GM23338 (cell line): ENCODE results near the gene DNAAF2. TPM values are rescaled to one million over a fixed set of nuclear protein-coding genes. Genes with fewer than 3 reads are reported as not detected.

Experiments used
- ATAC-seq: fragments of 200-7000 bp; cut with Tn5 transposase; 3 replicates; pipeline ENCODE4 v1.9.1; 2020
- DNase-seq: peaks from one replicate; pipeline ENCODE4 v3.0.0-alpha.2; 2015; ENCODE audit warnings: low spot score
- H2AFZ ChIP-seq: fragments of 200-600 bp; sonication (generic); 2 replicates; pipeline ENCODE4 v1.8.0; 2016; ENCODE audit warnings: antibody characterized with exemption, mild to moderate bottlenecking, moderate library complexity
- H3F3A ChIP-seq: fragments of 200-600 bp; sonication (generic); replicated peaks from 2 replicates; pipeline ENCODE4 v1.8.0; 2017; ENCODE audit warnings: antibody characterized with exemption, mixed run types, low read depth
- H3K27ac ChIP-seq: fragments of 200-600 bp; sonication (generic); 2 replicates; pipeline ENCODE4 v1.6.1; 2016; ENCODE audit warnings: low read depth
- H3K27me3 ChIP-seq: fragments of 200-600 bp; sonication (generic); 2 replicates; pipeline ENCODE4 v1.8.0; 2016; ENCODE audit warnings: mild to moderate bottlenecking, mixed run types, moderate library complexity; ENCODE audit not compliant: insufficient read depth
- H3K36me3 ChIP-seq: fragments of 200-600 bp; sonication (generic); 2 replicates; pipeline ENCODE4 v1.8.0; 2016; ENCODE audit warnings: mild to moderate bottlenecking; ENCODE audit not compliant: insufficient read depth
- H3K4me1 ChIP-seq: fragments of 200-600 bp; sonication (generic); 2 replicates; pipeline ENCODE4 v1.8.0; 2016; ENCODE audit warnings: mild to moderate bottlenecking, moderate library complexity; ENCODE audit not compliant: insufficient read depth
- H3K4me2 ChIP-seq: fragments of 200-600 bp; sonication (generic); 2 replicates; pipeline ENCODE4 v1.7.1; 2017; ENCODE audit warnings: mixed run types
- H3K4me3 ChIP-seq: fragments of 200-600 bp; sonication (generic); 2 replicates; pipeline ENCODE4 v1.6.1; 2016; ENCODE audit warnings: mixed run types
- H3K79me2 ChIP-seq: fragments of 200-600 bp; sonication (generic); replicated peaks from 2 replicates; pipeline ENCODE4 v1.8.0; 2017; ENCODE audit warnings: mild to moderate bottlenecking; ENCODE audit not compliant: insufficient read depth
- H3K9me2 ChIP-seq: fragments of 200-600 bp; sonication (generic); 2 replicates; pipeline ENCODE4 v1.8.0; 2017; ENCODE audit not compliant: insufficient read depth
- H4K20me1 ChIP-seq: fragments of 200-600 bp; sonication (generic); replicated peaks from 2 replicates; pipeline ENCODE4 v1.8.0; 2017; ENCODE audit warnings: mild to moderate bottlenecking; ENCODE audit not compliant: insufficient read depth
- H3K27ac Mint-ChIP-seq: 2 replicates; pipeline ENCODE4 v1.8.0; 2020; ENCODE audit warnings: inconsistent platforms, mild to moderate bottlenecking, moderate library complexity, mixed read lengths
- H3K27me3 Mint-ChIP-seq: 3 replicates; pipeline ENCODE4 v1.8.0; 2022; ENCODE audit warnings: low read depth, mild to moderate bottlenecking, moderate library complexity, mixed read lengths, inconsistent platforms; ENCODE audit not compliant: insufficient read depth, poor library complexity
- H3K36me3 Mint-ChIP-seq: 3 replicates; pipeline ENCODE4 v1.8.0; 2021; ENCODE audit warnings: low read depth, mild to moderate bottlenecking, inconsistent platforms, moderate library complexity, mixed read lengths
- H3K4me1 Mint-ChIP-seq: 3 replicates; pipeline ENCODE4 v1.8.0; 2020; ENCODE audit warnings: mild to moderate bottlenecking, inconsistent platforms, mixed read lengths
- H3K4me3 Mint-ChIP-seq: 3 replicates; pipeline ENCODE4 v1.8.0; 2021; ENCODE audit warnings: moderate library complexity, mild to moderate bottlenecking, inconsistent platforms, mixed read lengths
- H3K9me3 Mint-ChIP-seq: 3 replicates; pipeline ENCODE4 v1.8.0; 2020; ENCODE audit warnings: moderate library complexity, mild to moderate bottlenecking, inconsistent platforms, mixed read lengths
- CREB1 ChIP-seq: fragments of 250-450 bp; sonication (Bioruptor Pico); IDR thresholded peaks from 2 replicates; pipeline ENCODE4 v1.5.0; 2020; ENCODE audit warnings: low read depth, mild to moderate bottlenecking, moderate library complexity
- CTCF ChIP-seq, 2 experiments: fragments of 200-600 bp in 1 of 2; sonication (generic) in 1 of 2; conservative IDR thresholded peaks; 2 replicates each; pipeline versions ENCODE4 v1.5.1 to v1.6.1; 2016 to 2017; ENCODE audit warnings: antibody characterized with exemption in 2 of 2, low read depth in 2 of 2, mild to moderate bottlenecking in 2 of 2, moderate library complexity in 1 of 2
- ETS1 ChIP-seq: IDR thresholded peaks from 2 replicates; pipeline ENCODE4 v1.6.1; 2016; ENCODE audit warnings: antibody characterized with exemption
- EZH2 ChIP-seq: fragments of 200-600 bp; sonication (generic); IDR thresholded peaks from one replicate; pipeline ENCODE4 v1.8.0; 2017; ENCODE audit warnings: antibody characterized with exemption, mild to moderate bottlenecking, low read depth; ENCODE audit not compliant: unreplicated experiment
- EZH2phosphoT487 ChIP-seq: fragments of 200-600 bp; sonication (generic); IDR thresholded peaks from one replicate; pipeline ENCODE4 v1.8.1; 2018; ENCODE audit warnings: antibody characterized with exemption; ENCODE audit not compliant: unreplicated experiment
- JUNB ChIP-seq: IDR thresholded peaks from one replicate; pipeline ENCODE4 v1.6.1; 2016; ENCODE audit warnings: antibody characterized with exemption; ENCODE audit not compliant: unreplicated experiment
- NANOG ChIP-seq: IDR thresholded peaks from 2 replicates; pipeline ENCODE4 v1.6.1; 2016; ENCODE audit warnings: antibody characterized with exemption, borderline replicate concordance
- STAT1 ChIP-seq: IDR thresholded peaks from one replicate; pipeline ENCODE4 v1.6.1; 2016; ENCODE audit warnings: antibody characterized with exemption; ENCODE audit not compliant: unreplicated experiment
- ZNF114 ChIP-seq: fragments of 250-450 bp; sonication (Bioruptor Pico); IDR thresholded peaks from 2 replicates; pipeline ENCODE4 v1.5.0; 2020; ENCODE audit warnings: mild to moderate bottlenecking, moderate library complexity
- ZNF331 ChIP-seq: fragments of 250-450 bp; sonication (Bioruptor Pico); IDR thresholded peaks from 2 replicates; pipeline ENCODE4 v1.5.0; 2020; ENCODE audit warnings: low read depth, mild to moderate bottlenecking, moderate library complexity
- polyA plus RNA-seq: library from polyadenylated mRNA; unstranded; fragments of >200 nt; fragmentation: Nextera tagmentation; extraction: Ambion mirVana; gene quantifications from 2 replicates; pipeline ENCODE4 v1.2.1, GENCODE V29; 2016
- total RNA-seq: library from RNA; depleted of rRNA; stranded (reverse); fragments of >200 nt; shearing (Covaris generic); gene quantifications from 2 replicates; pipeline ENCODE4 v1.2.3, GENCODE V29; 2014

The DNAAF2 gene
- total and polyA plus RNA-seq, 2 experiments from 2014 or later: 40.4 to 62.6 TPM

- no peak for ATAC-seq
- Histone ChIP-seq H3K79me2 (peaks cover 59% of the 10 kb centered on the region), H2AFZ (no peak overlapping the region), H3K27me3 (no peaks in the 10 kb centered on the region), H3K4me3 (no peak overlapping the region), H3K4me1 (peaks cover 11% of the 10 kb centered on the region), H3K9me2 (no peaks in the 10 kb centered on the region), H3K27ac (no peak overlapping the region), H3F3A (peaks cover 6% of the 10 kb centered on the region; the same call in 1 of the 2 replicates), H4K20me1 (peaks cover 21% of the 10 kb centered on the region), H3K4me2 (no peak overlapping the region), H3K36me3 (peaks cover 10% of the 10 kb centered on the region; the same call in 1 of the 2 replicates)
- Mint-ChIP-seq H3K4me3 (no peak overlapping the region), H3K27me3 (peaks cover 1% of the 10 kb centered on the region), H3K9me3 (no peaks in the 10 kb centered on the region), H3K36me3 (peaks cover 52% of the 10 kb centered on the region), H3K4me1 (peaks cover 15% of the 10 kb centered on the region), H3K27ac (no peak overlapping the region)
- DNase-seq: no peak
- TF ChIP-seq ZNF331 (CRISPR knock-in tag) (no peak), EZH2 (no peak), EZH2phosphoT487 (no peak), STAT1 (no peak), CREB1 (CRISPR knock-in tag) (no peak), CTCF (conservative IDR thresholded peaks at IDR 0.05; ENCODE audit: low read depth in 2 of 2) (no peak), NANOG (no peak), JUNB (no peak), ETS1 (no peak)
Measured at GRCh38 chr14:49623941-49624839, 10.9 kb downstream of the DNAAF2 start.

- Mint-ChIP-seq H3K27ac (no peak overlapping the region), H3K36me3 (peaks cover 52% of the 10 kb centered on the region), H3K4me3 (no peak overlapping the region), H3K27me3 (peaks cover 1% of the 10 kb centered on the region), H3K9me3 (no peaks in the 10 kb centered on the region), H3K4me1 (peaks cover 18% of the 10 kb centered on the region)
- Histone ChIP-seq H3K79me2 (peaks cover 59% of the 10 kb centered on the region), H3K4me2 (0 out of 2 replicates have a peak overlapping the region, but pooled peaks have one; percentile 0), H3K27me3 (no peaks in the 10 kb centered on the region), H3K9me2 (no peaks in the 10 kb centered on the region), H3K4me3 (no peak overlapping the region), H4K20me1 (peaks cover 21% of the 10 kb centered on the region), H3K27ac (no peak overlapping the region), H3K36me3 (peaks cover 18% of the 10 kb centered on the region; the same call in 1 of the 2 replicates), H3K4me1 (peaks cover 11% of the 10 kb centered on the region), H2AFZ (no peak overlapping the region), H3F3A (peaks cover 6% of the 10 kb centered on the region; the same call in 1 of the 2 replicates)
- ATAC-seq: no peak
- no peak for DNase-seq
- no peak for TF ChIP-seq ETS1
- TF ChIP-seq ZNF114 (CRISPR knock-in tag): no peak
- no peak for TF ChIP-seq NANOG
- TF ChIP-seq EZH2: no peak
- TF ChIP-seq CREB1 (CRISPR knock-in tag): no peak
- TF ChIP-seq EZH2phosphoT487: no peak
- no peak for TF ChIP-seq CTCF (conservative IDR thresholded peaks at IDR 0.05; ENCODE audit: low read depth in 2 of 2)
Measured at GRCh38 chr14:49623387-49623786, 11.7 kb downstream of the DNAAF2 start.
